Endothelial cell of umbilical vein (primary cell): ENCODE data around the gene ANXA4. TPM values are rescaled to one million over a fixed set of nuclear protein-coding genes. Genes with fewer than 3 reads are reported as not detected.
A peak's percentile ranks its signal among the peaks of the same experiment; 100 is the strongest.

Experiments
- BruUV-seq: library from RNA; stranded (reverse); fragments of 400-500 nt; replicated peaks from 2 replicates; lab custom pipeline; 2021; lab: Mats Ljungman, UMichigan
- CTCF ChIA-PET: fragments of 300-600, 350-600 bp; sonication (Branson Sonifier 250); formaldehyde crosslinking; loops from one replicate; lab custom pipeline; 2021; ENCODE audit warnings: antibody characterized with exemption, inconsistent platforms; lab: Charles Lee
- POLR2A ChIA-PET: fragments of 300-600, 350-600 bp; sonication (Branson Sonifier 250); formaldehyde crosslinking; loops from one replicate; lab custom pipeline; 2021; ENCODE audit warnings: antibody characterized with exemption, inconsistent platforms; lab: Charles Lee
- DNase-seq: peaks from one replicate; pipeline ENCODE4 v3.0.0-alpha.2; 2011; ENCODE audit warnings: low read depth, low spot score
- FAIRE-seq: peaks from 2 replicates; lab custom pipeline; 2011; peaks lifted over from hg19 to GRCh38; lab: Jason Lieb, UNC
- H2AFZ ChIP-seq: 2 replicates; pipeline ENCODE4 v1.6.0; 2012; ENCODE audit warnings: low read depth, low read length, control low read depth, inconsistent platforms
- H3K27ac ChIP-seq: 2 replicates; pipeline ENCODE4 v1.5.1; 2011; ENCODE audit warnings: low read depth, mild to moderate bottlenecking, control low read depth, low read length, moderate library complexity; ENCODE audit not compliant: insufficient read depth
- H3K27me3 ChIP-seq, 2 experiments: 2 replicates each; pipeline versions ENCODE4 v1.6.0 to v1.6.1; 2011; ENCODE audit warnings: low read length in 2 of 2, mixed read lengths in 1 of 2; ENCODE audit not compliant: control insufficient read depth in 2 of 2, insufficient read depth in 2 of 2
- H3K36me3 ChIP-seq, 2 experiments: 2 replicates in 1 of 2; 3 replicates in 1 of 2; pipeline ENCODE4 v1.5.1; 2011; ENCODE audit warnings: low read length in 2 of 2, mild to moderate bottlenecking in 1 of 2, moderate library complexity in 1 of 2; ENCODE audit not compliant: control insufficient read depth in 2 of 2, insufficient read depth in 2 of 2; ENCODE audit errors: extremely low read depth in 1 of 2
- H3K4me1 ChIP-seq: 3 replicates; pipeline ENCODE4 v1.5.1; 2011; ENCODE audit warnings: mild to moderate bottlenecking, low read length; ENCODE audit not compliant: control insufficient read depth, insufficient read depth; ENCODE audit errors: extremely low read depth
- H3K4me2 ChIP-seq: 2 replicates; pipeline ENCODE4 v1.6.1; 2011; ENCODE audit warnings: low read length, control low read depth, mixed read lengths; ENCODE audit not compliant: insufficient read depth
- H3K4me3 ChIP-seq, 3 experiments: fragments of 200-600 bp in 1 of 3; sonication (generic), shearing (Covaris generic) in 1 of 3; replicated peaks in 1 of 3; 2 replicates each; pipeline ENCODE4 v1.5.1; 2011 to 2016; ENCODE audit warnings: control low read depth in 3 of 3, low read length in 3 of 3, mild to moderate bottlenecking in 2 of 3, inconsistent platforms in 1 of 3, low read depth in 1 of 3, moderate library complexity in 1 of 3; ENCODE audit not compliant: insufficient read depth in 1 of 3
- H3K79me2 ChIP-seq: 2 replicates; pipeline ENCODE4 v1.6.0; 2012; ENCODE audit warnings: low read length, inconsistent platforms; ENCODE audit not compliant: control insufficient read depth, insufficient read depth
- H3K9ac ChIP-seq: replicated peaks from 2 replicates; pipeline ENCODE3; 2011; ENCODE audit warnings: low read length, control low read depth; ENCODE audit not compliant: insufficient read depth; ENCODE audit errors: extremely low read depth
- H3K9me1 ChIP-seq: replicated peaks from 3 replicates; pipeline ENCODE4 v1.6.0; 2011; ENCODE audit warnings: mild to moderate bottlenecking, low read length; ENCODE audit not compliant: control insufficient read depth, insufficient read depth; ENCODE audit errors: extremely low read depth
- H3K9me3 ChIP-seq: replicated peaks from 2 replicates; pipeline ENCODE4 v1.5.1; 2012; ENCODE audit warnings: low read length, inconsistent platforms; ENCODE audit not compliant: control insufficient read depth, insufficient read depth
- H4K20me1 ChIP-seq: replicated peaks from 2 replicates; pipeline ENCODE3; 2011; ENCODE audit warnings: mild to moderate bottlenecking, low read length; ENCODE audit not compliant: control insufficient read depth, insufficient read depth; ENCODE audit errors: extremely low read depth
- EZH2 ChIP-seq: IDR thresholded peaks from 2 replicates; pipeline ENCODE4 v1.6.1; 2012; ENCODE audit warnings: borderline replicate concordance, low read depth, mild to moderate bottlenecking, moderate library complexity, low read length, inconsistent platforms; ENCODE audit not compliant: severe bottlenecking
- FOS ChIP-seq: IDR thresholded peaks from 2 replicates; pipeline ENCODE4 v1.6.1; 2011; ENCODE audit warnings: mild to moderate bottlenecking, low read length, moderate library complexity, borderline replicate concordance; ENCODE audit not compliant: insufficient read depth
- GATA2 ChIP-seq: IDR thresholded peaks from 2 replicates; pipeline ENCODE4 v1.7.0; 2011; ENCODE audit warnings: low read depth, mild to moderate bottlenecking, moderate library complexity, mixed read lengths, low read length; ENCODE audit not compliant: insufficient read length, insufficient read depth
- JUN ChIP-seq: IDR thresholded peaks from 2 replicates; pipeline ENCODE4 v1.6.1; 2011; ENCODE audit warnings: borderline replicate concordance, low read depth; ENCODE audit not compliant: insufficient read length, insufficient read depth
- MYC ChIP-seq: IDR thresholded peaks from one replicate; pipeline ENCODE4 v1.6.1; 2011; ENCODE audit warnings: mild to moderate bottlenecking, low read depth, low read length
- POLR2A ChIP-seq: IDR thresholded peaks from 2 replicates; pipeline ENCODE4 v1.6.1; 2012; ENCODE audit warnings: low read depth, mild to moderate bottlenecking, control low read depth, low read length
- POLR2AphosphoS5 ChIP-seq: IDR thresholded peaks from 2 replicates; pipeline ENCODE4 v1.6.1; 2012; ENCODE audit warnings: low read depth, mild to moderate bottlenecking, control low read depth, low read length, moderate library complexity; ENCODE audit not compliant: insufficient read depth
- dilution Hi-C: fragments of 300-500 bp; cut with MboI; formaldehyde crosslinking; loops from one replicate; pipeline ENCODE4 v1.15.0; 2019; ENCODE audit warnings: low sequenced_read_pairs; ENCODE audit not compliant: extremely low pct_ligation_motif_present
- intact Hi-C: fragments of 100-400 bp; cut with micrococcal nuclease; formaldehyde crosslinking; loops from one replicate; pipeline ENCODE4 v1.10.0; 2022
- polyA plus RNA-seq, 4 experiments: library from polyadenylated mRNA; depleted of rRNA in 3 of 4; stranded (reverse) in 3 of 4; unstranded in 1 of 4; fragments of >200 nt; gene quantifications; 2 replicates each; pipeline versions ENCODE4 v1.2.1 to v1.2.3, GENCODE V29; 2011 to 2012; ENCODE audit warnings: missing spikeins in 1 of 4
- total RNA-seq: library from RNA; stranded (reverse); gene quantifications from 2 replicates; pipeline ENCODE4 v1.2.3, GENCODE V29; 2021
- TF ChIP-seq, protein P1 (sequence below), 2 donors: IDR thresholded peaks; 1 replicate in 1 of 2; 2 replicates in 1 of 2; pipeline ENCODE4 v1.5.1; 2011; ENCODE audit warnings: low read length in 2 of 2, mild to moderate bottlenecking in 2 of 2, moderate library complexity in 2 of 2, control low read depth in 1 of 2, inconsistent platforms in 1 of 2, low read depth in 1 of 2; ENCODE audit not compliant: insufficient read depth in 1 of 2; ENCODE audit errors: extremely low read depth in 1 of 2
- TF ChIP-seq, protein P2 (sequence below): IDR thresholded peaks from 2 replicates; pipeline ENCODE4 v1.6.1; 2011; ENCODE audit not compliant: insufficient read depth, insufficient read length

The ANXA4 gene
- total and polyA plus RNA-seq, 2 donors (not counting 3 experiments of a cell fraction or from before 2014, with no cell fraction given), result 29.4 to 79.6 TPM

DNA sequence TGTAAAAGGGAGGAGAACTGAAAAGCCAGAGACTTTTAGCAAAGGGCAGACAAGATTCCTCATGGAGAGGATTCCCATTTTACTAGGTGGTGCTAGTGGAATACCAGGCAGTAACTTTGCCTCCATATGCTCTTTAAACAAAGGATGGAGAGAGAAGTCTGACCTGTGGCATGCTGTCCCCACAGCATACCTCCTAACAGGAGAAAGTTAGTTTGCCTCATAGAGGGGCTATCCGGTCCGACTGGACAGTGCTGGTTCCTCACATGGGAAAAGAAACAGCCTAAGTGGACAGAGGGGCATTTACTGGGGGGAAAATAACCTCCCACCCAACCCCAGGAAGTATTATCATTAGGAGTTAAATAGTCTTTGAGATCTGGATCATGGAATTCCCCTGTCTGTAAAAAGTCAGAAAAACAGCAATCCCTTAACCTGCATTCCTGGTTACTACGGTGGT, 55.9 kb downstream of the ANXA4 start:
- H3K27ac ChIP-seq, result no peak overlapping the region
- ChIA-PET POLR2A (interaction anchor here (0.6 kb wide), 1 partner anchor 396 kb away, joined by 10 read pairs; no protein-coding TSS in a partner anchor), CTCF (interaction anchor here (1.8 to 2.0 kb wide), 2 partner anchors 57 to 73 kb away, joined by 7 to 12 read pairs; no protein-coding TSS in a partner anchor)
- dilution Hi-C loops, result no loop called here
- H3K4me1 ChIP-seq, result peaks cover 20% of the 10 kb centered on the region
- no TSS peak for BruUV-seq
- peak overlapping the region in 1 of 3 experiments; percentile 61 for H3K4me3 ChIP-seq
- peak overlapping the region; percentile 80 for H2AFZ ChIP-seq
- H3K79me2 ChIP-seq, result no peaks in the 10 kb centered on the region
- H3K36me3 ChIP-seq, result no peaks in the 10 kb centered on the region
- peak overlapping the region; percentile 79 for H3K4me2 ChIP-seq
- intact Hi-C loops, result no loop called here
- no peaks in the 10 kb centered on the region for H3K27me3 ChIP-seq
- no peaks in the 10 kb centered on the region for H3K9me3 ChIP-seq
- DNase-seq (no peak), FAIRE-seq (no peak)
- TF ChIP-seq JUN (no peak), POLR2A (no peak)
- no peaks in the 10 kb centered on the region for H4K20me1 ChIP-seq
- peak overlapping the region; percentile 69 for H3K9ac ChIP-seq
- no peaks in the 10 kb centered on the region for H3K9me1 ChIP-seq

DNA sequence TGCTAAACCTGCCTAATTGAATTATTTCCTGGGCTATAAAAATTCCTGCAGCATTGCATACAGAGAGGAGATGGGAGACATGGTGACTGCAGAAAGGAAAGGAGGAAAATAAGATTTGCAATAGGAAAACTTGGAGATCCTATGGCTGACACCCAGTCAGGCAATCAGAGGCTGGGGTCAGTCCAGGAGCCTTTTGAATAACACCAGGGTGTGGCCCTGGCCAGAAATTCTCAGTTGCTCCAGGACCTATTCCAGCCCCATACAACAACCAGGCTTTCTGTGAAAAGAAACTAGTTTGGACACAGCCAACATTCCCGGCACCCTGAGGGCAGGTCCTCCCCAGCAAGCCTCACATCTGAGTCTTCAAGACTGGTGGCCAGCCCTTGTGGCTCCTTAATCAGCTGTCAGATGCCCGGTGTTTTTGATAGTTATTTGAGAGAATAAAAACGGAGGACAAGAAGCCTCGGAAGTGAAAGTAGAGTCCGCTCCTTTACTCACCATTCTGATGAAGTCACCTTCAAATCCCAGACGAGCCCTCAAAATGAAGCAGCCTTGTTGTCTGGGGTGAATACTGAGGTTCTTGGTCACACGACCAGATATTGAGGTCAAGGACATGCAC, 56.5 kb downstream of the ANXA4 start:
- Histone ChIP-seq H4K20me1 (no peaks in the 10 kb centered on the region), H3K79me2 (no peaks in the 10 kb centered on the region), H2AFZ (peak overlapping the region; percentile 80), H3K9ac (peak overlapping the region; percentile 69), H3K4me3 (peak overlapping the region; percentile 2 to 61 (median 10)), H3K4me1 (peaks cover 20% of the 10 kb centered on the region), H3K36me3 (no peaks in the 10 kb centered on the region), H3K4me2 (peak overlapping the region; percentile 79), H3K9me1 (no peaks in the 10 kb centered on the region), H3K9me3 (no peaks in the 10 kb centered on the region), H3K27me3 (no peaks in the 10 kb centered on the region), H3K27ac (peak overlapping the region; percentile 69)
- dilution Hi-C loops (no loop called here), intact Hi-C loops (no loop called here)
- POLR2A ChIA-PET, result no interaction called here
- peak; percentile 73 for FAIRE-seq
- peak; percentile 19 for DNase-seq
- no TSS peak for BruUV-seq
- CTCF ChIA-PET, result interaction anchor here (1.8 to 11.1 kb wide), 4 partner anchors 10 to 73 kb away, joined by 7 to 106 read pairs (median 18); no protein-coding TSS in a partner anchor
- no peak for TF ChIP-seq POLR2A
- no peak for TF ChIP-seq EZH2
- TF ChIP-seq, protein P1, sequence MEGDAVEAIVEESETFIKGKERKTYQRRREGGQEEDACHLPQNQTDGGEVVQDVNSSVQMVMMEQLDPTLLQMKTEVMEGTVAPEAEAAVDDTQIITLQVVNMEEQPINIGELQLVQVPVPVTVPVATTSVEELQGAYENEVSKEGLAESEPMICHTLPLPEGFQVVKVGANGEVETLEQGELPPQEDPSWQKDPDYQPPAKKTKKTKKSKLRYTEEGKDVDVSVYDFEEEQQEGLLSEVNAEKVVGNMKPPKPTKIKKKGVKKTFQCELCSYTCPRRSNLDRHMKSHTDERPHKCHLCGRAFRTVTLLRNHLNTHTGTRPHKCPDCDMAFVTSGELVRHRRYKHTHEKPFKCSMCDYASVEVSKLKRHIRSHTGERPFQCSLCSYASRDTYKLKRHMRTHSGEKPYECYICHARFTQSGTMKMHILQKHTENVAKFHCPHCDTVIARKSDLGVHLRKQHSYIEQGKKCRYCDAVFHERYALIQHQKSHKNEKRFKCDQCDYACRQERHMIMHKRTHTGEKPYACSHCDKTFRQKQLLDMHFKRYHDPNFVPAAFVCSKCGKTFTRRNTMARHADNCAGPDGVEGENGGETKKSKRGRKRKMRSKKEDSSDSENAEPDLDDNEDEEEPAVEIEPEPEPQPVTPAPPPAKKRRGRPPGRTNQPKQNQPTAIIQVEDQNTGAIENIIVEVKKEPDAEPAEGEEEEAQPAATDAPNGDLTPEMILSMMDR (IDR thresholded peaks at IDR 0.05; ENCODE audit: extremely low read depth in 1 of 2, insufficient read depth in 1 of 2, low read depth in 1 of 2, low read length in 2 of 2), result no peak
- TF ChIP-seq, protein P2, sequence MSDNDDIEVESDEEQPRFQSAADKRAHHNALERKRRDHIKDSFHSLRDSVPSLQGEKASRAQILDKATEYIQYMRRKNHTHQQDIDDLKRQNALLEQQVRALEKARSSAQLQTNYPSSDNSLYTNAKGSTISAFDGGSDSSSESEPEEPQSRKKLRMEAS, result no peak
- TF ChIP-seq GATA2, result no peak
- no peak for TF ChIP-seq JUN
- TF ChIP-seq POLR2AphosphoS5, result no peak
- no peak for TF ChIP-seq MYC
- no peak for TF ChIP-seq FOS
